Upper lobe of left lung (tissue), 4 donors: ENCODE data around the gene CCDC88B.

ENCODE experiments used
- CTCF ChIP-seq, 6 experiments: fragments of 450-650 bp in 4 of 6; fragments of 200-600 bp in 2 of 6; sonication (generic) in 2 of 6; IDR thresholded peaks; one replicate each; pipeline ENCODE4 v1.5.1; 2016 to 2019; ENCODE audit warnings: antibody characterized with exemption in 6 of 6
- EP300 ChIP-seq, 4 donors: sonication (generic); formaldehyde crosslinking; IDR thresholded peaks; one replicate each; pipeline ENCODE4 v1.5.1; 2017; ENCODE audit warnings: antibody characterized with exemption in 4 of 4, control low read depth in 2 of 4
- POLR2A ChIP-seq, 4 donors: fragments of 450-650 bp; IDR thresholded peaks; one replicate each; pipeline ENCODE4 v1.5.1; 2016 to 2017; ENCODE audit warnings: antibody characterized with exemption in 4 of 4, mild to moderate bottlenecking in 2 of 4
- POLR2AphosphoS5 ChIP-seq, 2 donors: sonication (generic); formaldehyde crosslinking; IDR thresholded peaks; one replicate each; pipeline ENCODE4 v1.5.1; 2017; ENCODE audit warnings: antibody characterized with exemption in 2 of 2

GRCh38 chr11:64359712-64360445 is 19.9 kb downstream of the CCDC88B start:
- no peak for TF ChIP-seq POLR2A (IDR thresholded peaks at IDR 0.05)
- TF ChIP-seq CTCF (IDR thresholded peaks at IDR 0.05): peak in 1 of 6 experiments; percentile 22
- TF ChIP-seq POLR2AphosphoS5 (IDR thresholded peaks at IDR 0.05): no peak
- TF ChIP-seq EP300 (IDR thresholded peaks at IDR 0.05): no peak
